Neural cell (in vitro differentiated cells): ENCODE data around the gene KRT82. TPM values are rescaled to one million over a fixed set of nuclear protein-coding genes. Genes with fewer than 3 reads are reported as not detected.

Source experiments
- H2AFZ ChIP-seq: fragments of 200-600, 300-800 bp; sonication (generic), shearing (Covaris generic); 2 replicates; pipeline ENCODE4 v1.6.0; 2014; ENCODE audit warnings: low read depth, mild to moderate bottlenecking, antibody characterized with exemption, low read length, moderate library complexity
- H3F3A ChIP-seq: fragments of 200-600 bp; shearing (Covaris generic); 2 replicates; pipeline ENCODE4 v1.6.1; 2016; ENCODE audit warnings: mild to moderate bottlenecking, moderate library complexity, mixed read lengths, antibody characterized with exemption, low read length; ENCODE audit not compliant: insufficient read depth, poor library complexity, severe bottlenecking
- H3K27ac ChIP-seq: fragments of 200-600, 300-800 bp; sonication (generic), shearing (Covaris generic); 2 replicates; pipeline ENCODE4 v1.5.1; 2014; ENCODE audit warnings: mild to moderate bottlenecking, low read length, moderate library complexity
- H3K27me3 ChIP-seq: fragments of 300-800, 200-600 bp; sonication (generic), shearing (Covaris generic); 2 replicates; pipeline ENCODE4 v1.6.0; 2014; ENCODE audit warnings: mild to moderate bottlenecking, low read depth, low read length, moderate library complexity; ENCODE audit not compliant: insufficient read depth
- H3K36me3 ChIP-seq: fragments of 300-800, 200-600 bp; sonication (generic), shearing (Covaris generic); 2 replicates; pipeline ENCODE4 v1.5.1; 2014; ENCODE audit warnings: mild to moderate bottlenecking, antibody characterized with exemption, low read length, moderate library complexity; ENCODE audit not compliant: insufficient read depth
- H3K4me2 ChIP-seq: fragments of 300-800, 200-600 bp; sonication (generic), shearing (Covaris generic); 2 replicates; pipeline ENCODE4 v1.6.0; 2014; ENCODE audit warnings: mild to moderate bottlenecking, low read length
- H3K4me3 ChIP-seq: fragments of 300-800, 200-600 bp; sonication (generic), shearing (Covaris generic); 2 replicates; pipeline ENCODE4 v1.5.1; 2014; ENCODE audit warnings: mild to moderate bottlenecking, low read length, moderate library complexity
- H3K79me2 ChIP-seq: fragments of 200-600 bp; shearing (Covaris generic); replicated peaks from 2 replicates; pipeline ENCODE4 v1.6.0; 2014; ENCODE audit warnings: mild to moderate bottlenecking, low read length, moderate library complexity; ENCODE audit not compliant: insufficient read depth
- H3K9ac ChIP-seq: fragments of 300-800, 200-600 bp; sonication (generic), shearing (Covaris generic); 2 replicates; pipeline ENCODE4 v1.6.1; 2016; ENCODE audit warnings: mild to moderate bottlenecking, low read length, mixed read lengths
- H3K9me2 ChIP-seq: fragments of 200-600 bp; shearing (Covaris generic); 2 replicates; pipeline ENCODE4 v1.6.1; 2016; ENCODE audit warnings: mild to moderate bottlenecking, low read length, mixed read lengths; ENCODE audit not compliant: insufficient read depth
- H3K9me3 ChIP-seq: fragments of 200-600, 300-800 bp; sonication (generic), shearing (Covaris generic); 2 replicates; pipeline ENCODE4 v1.6.1; 2016; ENCODE audit warnings: mild to moderate bottlenecking, mixed run types, low read length, moderate library complexity, mixed read lengths
- H4K20me1 ChIP-seq: fragments of 200-600 bp; shearing (Covaris generic); 2 replicates; pipeline ENCODE4 v1.6.1; 2016; ENCODE audit warnings: mild to moderate bottlenecking, mixed run types; ENCODE audit not compliant: insufficient read depth
- CTCF ChIP-seq: fragments of 450-650 bp; IDR thresholded peaks from 2 replicates; pipeline ENCODE4 v1.5.1; 2014; ENCODE audit warnings: antibody characterized with exemption, mild to moderate bottlenecking, moderate library complexity; ENCODE audit not compliant: poor library complexity, severe bottlenecking
- EP300 ChIP-seq: fragments of 450-650 bp; conservative IDR thresholded peaks from 2 replicates; pipeline ENCODE4 v1.6.1; 2014; ENCODE audit warnings: antibody characterized with exemption, mild to moderate bottlenecking, moderate library complexity; ENCODE audit not compliant: poor library complexity, severe bottlenecking
- EZH2 ChIP-seq: fragments of 200-600, 300-800 bp; shearing (Covaris generic), sonication (generic); IDR thresholded peaks from 2 replicates; pipeline ENCODE4 v1.6.1; 2014; ENCODE audit warnings: antibody characterized with exemption, low read length, borderline replicate concordance, mild to moderate bottlenecking; ENCODE audit not compliant: insufficient read depth, poor library complexity, severe bottlenecking
- MXI1 ChIP-seq: fragments of 450-650 bp; conservative IDR thresholded peaks from 2 replicates; pipeline ENCODE4 v1.6.1; 2014; ENCODE audit warnings: antibody characterized with exemption, mild to moderate bottlenecking; ENCODE audit not compliant: poor library complexity, severe bottlenecking
- POLR2AphosphoS5 ChIP-seq: IDR thresholded peaks from 2 replicates; pipeline ENCODE4 v1.6.1; 2012
- RAD21 ChIP-seq: fragments of 450-650 bp; conservative IDR thresholded peaks from 2 replicates; pipeline ENCODE4 v1.6.1; 2014; ENCODE audit warnings: antibody characterized with exemption, mild to moderate bottlenecking, moderate library complexity
- REST ChIP-seq: IDR thresholded peaks from 2 replicates; pipeline ENCODE4 v1.6.1; 2012; ENCODE audit warnings: borderline replicate concordance
- SMC3 ChIP-seq: fragments of 450-650 bp; conservative IDR thresholded peaks from 2 replicates; pipeline ENCODE4 v1.6.1; 2014; ENCODE audit warnings: antibody characterized with exemption, mild to moderate bottlenecking, moderate library complexity; ENCODE audit not compliant: poor library complexity
- TAF1 ChIP-seq: IDR thresholded peaks from 2 replicates; pipeline ENCODE4 v1.6.1; 2012; ENCODE audit warnings: low read depth
- polyA plus RNA-seq: library from polyadenylated mRNA; depleted of rRNA; stranded (reverse); fragments of >200 nt; gene quantifications from 2 replicates; pipeline ENCODE4 v1.2.3, GENCODE V29; 2014

The KRT82 gene
- polyA plus RNA-seq, 1 donor from 2014 or later: not detected

GRCh38 chr12:52350021-52350620 lies 56.0 kb downstream of the KRT82 start:
- Histone ChIP-seq H3K27ac (no peak overlapping the region), H3K9me2 (no peaks in the 10 kb centered on the region), H3K9me3 (no peaks in the 10 kb centered on the region), H3K36me3 (no peaks in the 10 kb centered on the region), H4K20me1 (no peaks in the 10 kb centered on the region), H3K9ac (no peak overlapping the region), H3K27me3 (no peaks in the 10 kb centered on the region), H3K4me2 (no peak overlapping the region), H2AFZ (no peak overlapping the region), H3K4me3 (no peak overlapping the region), H3F3A (no peaks in the 10 kb centered on the region), H3K79me2 (no peaks in the 10 kb centered on the region)
- no peak for TF ChIP-seq POLR2AphosphoS5
- TF ChIP-seq CTCF: no peak
- no peak for TF ChIP-seq MXI1
- no peak for TF ChIP-seq EZH2
- no peak for TF ChIP-seq TAF1
- TF ChIP-seq EP300: no peak
- no peak for TF ChIP-seq REST
- TF ChIP-seq RAD21: no peak
- no peak for TF ChIP-seq SMC3

- Histone ChIP-seq H4K20me1 (no peaks in the 10 kb centered on the region), H3K4me3 (no peak overlapping the region), H3K9ac (no peak overlapping the region), H3K4me2 (no peak overlapping the region), H3F3A (no peaks in the 10 kb centered on the region), H2AFZ (no peak overlapping the region), H3K27me3 (no peaks in the 10 kb centered on the region), H3K36me3 (no peaks in the 10 kb centered on the region), H3K9me2 (no peaks in the 10 kb centered on the region), H3K27ac (no peak overlapping the region), H3K79me2 (no peaks in the 10 kb centered on the region), H3K9me3 (no peaks in the 10 kb centered on the region)
- no peak for TF ChIP-seq TAF1
- TF ChIP-seq POLR2AphosphoS5: no peak
- TF ChIP-seq CTCF: no peak
- no peak for TF ChIP-seq SMC3
- TF ChIP-seq REST: no peak
- no peak for TF ChIP-seq EZH2
- TF ChIP-seq EP300: no peak
- no peak for TF ChIP-seq MXI1
- no peak for TF ChIP-seq RAD21
Measured at GRCh38 chr12:52349196-52349595, 56.9 kb downstream of the KRT82 start.
